GM18858 (cell line): ENCODE measurements around the gene YPEL2.

ENCODE experiments used
- ATAC-seq: cut with Tn5 transposase; IDR thresholded peaks from one replicate; pipeline ENCODE4 v1.9.1; 2021; ENCODE audit not compliant: unreplicated experiment

Gene YPEL2

DNA sequence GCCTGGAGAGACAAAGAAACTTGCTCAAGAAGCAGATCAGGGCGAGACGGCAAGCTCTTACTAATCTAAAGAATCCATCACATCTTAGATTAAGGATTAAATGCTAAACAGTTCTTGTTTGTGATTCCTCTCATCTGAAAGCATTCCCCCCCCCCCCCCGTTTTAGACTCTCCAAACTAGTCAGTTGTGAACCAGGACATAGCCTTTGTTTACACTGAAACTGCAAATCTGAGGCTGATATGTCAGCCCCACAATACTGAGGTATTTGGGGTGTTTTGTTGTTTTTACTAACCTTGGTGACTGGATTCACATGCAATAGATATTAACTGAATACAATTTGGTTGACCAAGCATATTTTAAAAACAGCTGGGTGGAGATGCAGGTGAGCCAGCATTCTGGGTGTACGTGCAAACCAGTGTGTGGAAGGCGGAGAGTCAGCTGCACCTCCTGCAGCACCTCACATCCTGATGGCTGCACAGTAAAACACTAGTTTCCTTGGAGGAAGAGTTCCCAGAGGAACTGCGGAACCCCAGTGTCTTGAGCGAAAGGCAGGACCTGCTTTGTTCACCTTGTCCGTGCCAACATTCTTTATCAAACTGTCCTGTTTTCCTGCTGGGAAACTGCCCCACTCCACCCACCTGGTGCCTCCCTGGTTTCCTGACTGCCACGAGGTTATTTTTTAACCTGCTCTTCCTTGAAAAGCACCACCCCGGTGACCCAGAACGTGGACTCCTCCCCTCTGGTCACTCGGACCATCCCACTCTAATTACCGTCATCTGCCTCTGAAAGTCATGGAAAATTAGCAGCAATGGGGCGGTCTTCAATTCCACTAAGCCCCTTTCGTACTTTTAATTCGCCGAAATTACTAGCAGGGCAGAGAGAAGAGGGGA, 1.2 kb upstream of the YPEL2 start:
- ATAC-seq = no peak

DNA sequence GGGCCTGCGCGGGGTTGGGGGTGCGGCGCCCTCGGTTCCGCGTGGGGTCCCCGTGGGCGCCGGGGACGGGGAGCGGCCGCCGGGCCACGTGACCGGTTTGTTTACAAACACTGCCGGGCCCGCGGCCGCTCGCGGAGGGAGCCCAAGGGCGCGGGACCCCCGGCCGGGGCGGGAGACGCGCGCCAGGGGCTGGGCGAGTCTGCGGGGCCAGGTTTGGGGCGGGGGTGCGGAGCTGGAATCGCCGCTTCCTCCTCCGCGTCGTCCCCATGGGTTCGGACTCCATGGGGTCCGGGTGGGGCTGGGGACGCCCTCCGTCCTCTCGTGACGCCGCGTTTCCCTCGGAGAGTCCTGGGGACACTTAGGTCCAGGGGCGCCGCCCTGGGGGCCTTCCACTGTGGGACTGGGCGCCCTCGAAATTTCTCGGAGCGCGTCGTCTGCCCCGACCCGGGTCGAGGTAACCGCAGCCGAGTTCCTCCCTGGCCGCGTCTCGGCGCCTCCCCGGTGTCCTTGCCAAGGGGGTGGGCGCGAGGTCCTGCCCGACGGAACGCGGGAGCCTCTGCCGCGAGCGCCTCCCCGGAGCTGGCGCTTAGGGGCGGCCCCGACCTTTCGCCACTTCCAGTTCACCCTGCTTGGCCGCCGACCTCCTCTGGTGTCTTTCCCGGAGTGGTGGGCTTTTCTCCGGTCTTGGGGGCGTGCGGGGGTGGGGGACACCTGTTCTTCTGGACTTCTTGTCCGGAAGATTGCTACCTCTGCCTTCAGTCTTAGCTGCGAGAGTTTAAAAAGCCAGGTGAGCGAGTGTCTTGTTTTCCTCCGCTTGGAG, 684 bp downstream of the YPEL2 start:
- ATAC-seq = no peak

DNA sequence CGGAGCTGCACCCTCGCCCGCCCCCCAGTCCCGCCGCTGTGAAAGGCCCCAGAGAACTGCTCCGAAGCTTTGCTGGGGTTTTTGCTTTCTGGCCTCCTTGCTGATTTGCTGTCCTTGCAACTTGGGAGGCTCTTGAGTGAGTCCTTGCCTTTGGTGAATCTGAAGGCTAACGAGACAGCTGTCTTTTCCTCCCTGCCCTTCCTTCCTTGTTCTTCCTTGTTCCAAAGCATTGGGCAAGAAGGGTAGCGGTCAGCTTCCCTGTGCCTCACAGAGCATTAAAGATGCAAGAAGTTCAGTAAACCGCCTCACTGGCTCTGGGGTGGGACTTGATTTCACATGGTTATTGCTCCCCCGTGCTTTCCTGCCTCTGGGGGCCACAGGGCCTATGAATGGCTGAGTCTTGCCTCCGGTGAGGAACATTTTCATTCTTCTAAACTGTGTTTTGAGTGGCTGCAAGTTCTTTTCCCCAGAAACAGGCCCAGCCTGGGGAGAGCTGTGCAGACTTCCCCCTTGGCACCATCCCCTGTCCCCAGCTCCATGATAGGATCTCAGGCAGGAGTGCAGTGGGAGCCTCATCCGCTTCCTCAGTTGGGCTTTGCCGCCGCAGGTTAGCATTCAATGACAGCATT, 1.4 kb downstream of the YPEL2 start:
- no peak for ATAC-seq

DNA sequence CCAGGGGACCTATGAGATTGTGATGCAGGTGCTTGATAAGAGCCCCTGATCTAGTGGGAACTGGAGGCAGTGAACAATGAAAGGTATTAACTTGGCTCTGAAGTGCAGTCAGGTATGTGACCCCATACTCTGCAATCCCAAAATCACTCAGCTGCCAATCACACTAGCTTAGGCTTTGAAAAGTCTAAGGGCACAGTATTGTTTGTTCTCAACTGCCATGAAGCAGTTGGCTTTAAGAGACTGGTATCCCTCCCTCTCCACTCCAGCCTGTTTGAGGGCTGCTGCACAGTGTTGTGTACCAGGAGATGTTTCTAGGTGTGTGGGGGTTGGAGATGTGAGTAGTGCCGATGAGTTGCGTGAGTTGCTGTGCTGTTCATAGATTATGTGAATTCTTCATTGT, 2.4 kb downstream of the YPEL2 start:
- ATAC-seq = no peak

DNA sequence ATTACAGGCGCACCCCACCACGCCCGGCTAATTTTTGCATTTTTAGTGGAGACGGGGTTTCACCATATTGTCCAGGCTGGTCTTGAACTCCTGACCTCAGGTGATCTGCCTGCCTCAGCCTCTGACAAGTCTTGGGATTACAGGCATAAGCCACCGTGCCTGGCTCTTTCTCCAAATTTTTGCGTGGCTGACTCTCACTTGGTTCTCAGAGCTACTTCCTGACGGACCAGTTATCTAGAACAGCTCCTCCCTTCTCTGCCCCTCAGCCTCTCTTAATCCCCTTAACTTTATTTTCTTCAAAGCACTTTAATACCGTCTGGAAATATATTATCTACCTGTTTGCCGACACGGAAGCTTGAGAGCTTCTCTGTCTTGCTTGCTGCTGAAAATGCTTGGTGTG, 4.2 kb downstream of the YPEL2 start:
- ATAC-seq = no peak

DNA sequence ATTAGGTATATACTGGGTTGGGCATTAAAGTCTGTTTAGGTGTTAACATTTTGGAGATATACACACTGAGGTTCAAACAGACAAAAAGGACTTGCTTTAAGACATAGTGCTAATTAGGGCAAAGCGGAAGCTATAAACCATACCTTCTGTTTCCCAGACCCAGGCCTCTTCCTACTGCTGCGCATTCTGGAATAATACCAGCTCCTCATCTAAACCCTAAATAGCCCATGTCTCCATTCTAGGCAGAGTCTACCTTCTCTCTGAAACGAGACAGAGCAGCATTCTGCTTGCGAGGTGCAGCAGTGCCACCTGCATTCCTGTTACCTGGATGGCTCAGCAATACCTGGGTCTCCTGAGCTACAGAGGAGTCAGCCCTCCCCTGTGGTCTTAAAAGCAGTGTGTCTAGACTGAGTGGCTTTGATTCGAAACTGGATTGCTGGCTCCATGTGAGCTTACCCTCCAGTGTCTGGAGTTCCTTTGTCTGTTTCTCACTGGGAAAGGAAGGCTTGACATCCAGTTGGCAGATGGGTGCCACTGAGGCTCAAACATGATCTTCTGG, 6.4 kb downstream of the YPEL2 start:
- no peak for ATAC-seq

DNA sequence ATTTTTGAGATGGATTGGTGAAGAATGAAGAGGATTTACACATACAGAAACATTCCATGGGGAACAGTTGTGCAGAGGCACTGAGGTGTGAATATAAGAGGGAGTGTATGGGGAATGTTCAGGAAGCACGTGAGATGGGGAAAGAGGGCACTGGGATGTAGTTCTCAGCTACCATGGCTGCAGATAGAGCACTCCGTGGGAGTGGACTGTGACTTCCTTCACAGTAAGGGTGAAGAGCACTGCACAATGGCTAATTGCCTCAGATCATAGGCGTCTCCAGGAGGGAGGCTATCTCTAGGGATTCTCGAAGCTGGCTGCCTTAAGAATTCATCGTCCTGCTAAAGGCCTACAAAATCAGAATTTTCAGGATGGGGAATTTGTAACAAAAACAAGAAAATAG, 7.0 kb downstream of the YPEL2 start:
- ATAC-seq = no peak

DNA sequence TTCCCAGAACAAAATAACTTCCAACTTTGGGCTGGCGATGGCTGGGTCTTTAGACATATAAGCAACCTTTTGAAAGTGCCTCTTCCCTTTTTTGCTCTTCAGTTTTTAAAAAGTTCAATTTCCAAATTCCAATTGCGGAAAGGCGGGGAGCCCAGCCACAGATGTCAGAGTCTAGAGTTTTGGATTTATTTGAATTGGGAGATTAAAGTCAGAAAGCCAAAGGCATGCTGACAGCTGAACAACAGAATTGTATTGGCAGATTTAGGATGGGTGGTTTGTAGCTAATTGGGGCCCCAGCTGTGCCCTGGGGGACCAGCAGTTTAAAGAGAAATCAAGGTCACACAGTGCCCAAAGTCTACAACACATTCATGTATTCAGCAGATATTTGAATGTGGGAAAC, 10.5 kb downstream of the YPEL2 start:
- ATAC-seq = no peak

DNA sequence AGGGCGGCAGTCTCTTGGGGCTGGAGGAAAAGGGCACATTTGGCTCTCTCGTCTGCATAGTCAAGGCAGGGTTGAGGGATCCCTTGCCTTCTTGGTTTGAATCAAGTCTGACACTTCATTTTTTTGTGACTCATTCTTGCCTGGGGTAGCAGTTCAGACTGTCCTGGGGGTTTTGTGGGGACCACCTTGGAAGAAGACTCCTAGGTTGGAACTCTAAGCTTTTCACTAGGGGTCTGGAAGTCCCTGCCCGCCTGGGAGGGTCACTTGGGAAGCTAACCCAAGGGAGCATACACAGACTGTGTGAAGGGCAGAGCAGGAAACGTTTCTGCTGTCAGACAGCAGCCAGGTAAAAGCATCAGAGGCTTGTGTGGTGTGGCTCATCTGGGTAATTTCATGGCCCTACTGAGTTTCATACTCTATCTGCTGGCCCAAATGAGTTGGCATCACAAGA, 11.3 kb downstream of the YPEL2 start:
- ATAC-seq = no peak

DNA sequence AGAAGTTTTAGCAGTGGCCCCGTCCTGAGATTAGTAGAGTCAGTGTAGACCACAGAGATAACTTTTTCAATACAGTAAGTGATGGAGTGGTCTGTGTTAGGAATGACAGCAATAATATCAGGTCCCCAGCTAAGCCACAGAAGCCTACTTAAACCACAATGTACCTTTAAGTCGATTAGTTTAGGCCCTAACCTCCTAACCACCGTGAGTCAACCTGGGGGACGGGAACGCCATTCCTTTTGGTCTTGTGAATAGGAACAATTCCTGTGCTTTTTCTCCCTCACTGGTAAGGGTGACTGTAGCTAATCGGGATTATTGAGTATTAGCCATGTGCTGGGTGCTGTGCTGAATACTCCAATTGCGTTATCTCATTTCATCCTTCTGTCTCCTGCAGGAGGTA, 14.0 kb downstream of the YPEL2 start:
- no peak for ATAC-seq

DNA sequence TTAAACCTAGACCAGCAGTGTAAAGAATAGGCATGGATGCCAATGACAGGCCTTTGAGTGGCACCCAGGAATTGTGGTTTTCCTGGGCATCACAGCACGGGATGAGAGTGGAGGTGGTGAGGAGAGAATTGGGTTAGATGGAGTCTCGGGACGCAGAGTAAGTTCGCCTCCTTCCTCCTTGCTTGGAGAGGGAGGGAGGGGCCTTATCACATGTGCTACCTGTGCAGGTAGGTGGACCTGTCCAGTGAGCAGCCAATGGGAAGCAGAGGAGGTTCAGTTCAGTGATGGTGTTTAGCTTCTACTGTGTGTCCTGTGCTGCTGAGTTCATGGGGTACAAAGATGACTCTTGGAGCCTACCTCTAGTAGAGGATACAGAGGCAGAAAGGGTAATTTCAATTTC, 14.9 kb downstream of the YPEL2 start:
- ATAC-seq = no peak

DNA sequence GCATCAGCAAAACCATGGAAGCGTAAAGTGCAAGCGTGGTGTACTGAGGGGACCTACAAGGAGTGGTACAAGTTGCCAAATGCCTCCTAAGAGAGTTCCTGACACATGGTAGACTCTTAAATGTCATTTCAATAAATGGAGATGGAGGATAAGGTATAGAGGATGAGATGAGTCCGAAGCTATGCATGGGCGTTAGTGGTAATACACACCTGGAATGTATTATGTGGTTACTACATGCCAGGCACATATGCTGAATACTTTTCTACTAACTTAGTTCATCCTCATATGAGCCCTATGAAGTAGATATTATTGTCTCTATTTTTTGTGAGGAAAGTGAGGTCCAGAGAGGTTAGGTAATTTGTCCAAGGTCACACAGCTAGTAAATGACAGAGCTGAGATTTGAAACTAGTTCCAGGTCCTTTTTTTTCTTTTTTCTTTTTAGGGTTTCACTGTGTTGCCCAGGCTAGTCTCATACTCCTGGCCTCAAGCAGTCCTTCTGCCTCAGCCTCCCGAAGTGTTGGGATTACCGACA, 15.5 kb downstream of the YPEL2 start:
- no peak for ATAC-seq

DNA sequence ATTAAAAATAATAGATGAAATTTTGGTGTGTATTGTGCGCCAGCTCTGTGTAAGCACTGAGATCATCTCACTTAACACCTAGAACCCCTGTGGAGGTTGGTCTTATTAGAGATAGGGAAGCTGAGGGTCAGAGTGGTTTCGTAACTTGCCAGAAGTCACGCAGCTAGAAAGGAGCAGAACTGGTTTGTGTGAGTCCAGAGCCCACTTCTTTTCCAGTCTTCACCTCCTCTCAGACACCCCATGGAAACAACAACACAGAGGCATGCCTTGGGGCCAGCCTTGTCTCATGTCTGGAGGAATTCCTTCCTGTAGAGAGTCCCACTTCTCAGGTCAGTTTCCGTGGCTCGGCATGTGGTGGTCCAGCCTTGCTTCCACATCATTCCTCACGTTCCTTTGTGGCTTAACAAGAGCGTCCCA, 16.5 kb downstream of the YPEL2 start:
- ATAC-seq = no peak

DNA sequence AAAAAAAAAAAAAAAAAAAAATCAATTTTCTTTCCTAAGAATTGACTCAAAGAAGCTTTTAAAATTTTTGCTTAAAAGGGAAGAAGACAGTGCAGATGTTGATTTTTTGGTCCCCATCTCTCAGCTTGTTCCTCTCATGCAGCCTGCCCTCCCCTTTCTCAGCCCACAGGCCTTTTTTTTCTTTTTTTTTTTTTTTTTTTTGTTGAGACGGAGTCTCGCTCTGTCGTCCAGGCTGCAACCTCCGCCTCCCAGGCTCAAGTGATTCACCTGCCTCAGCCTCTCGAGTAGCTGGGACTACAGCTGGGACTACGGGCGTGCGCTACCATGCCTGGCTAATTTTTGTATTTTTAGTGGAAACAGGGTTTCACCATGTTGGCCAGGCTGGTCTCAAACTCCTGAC, 17.7 kb downstream of the YPEL2 start:
- ATAC-seq = no peak

DNA sequence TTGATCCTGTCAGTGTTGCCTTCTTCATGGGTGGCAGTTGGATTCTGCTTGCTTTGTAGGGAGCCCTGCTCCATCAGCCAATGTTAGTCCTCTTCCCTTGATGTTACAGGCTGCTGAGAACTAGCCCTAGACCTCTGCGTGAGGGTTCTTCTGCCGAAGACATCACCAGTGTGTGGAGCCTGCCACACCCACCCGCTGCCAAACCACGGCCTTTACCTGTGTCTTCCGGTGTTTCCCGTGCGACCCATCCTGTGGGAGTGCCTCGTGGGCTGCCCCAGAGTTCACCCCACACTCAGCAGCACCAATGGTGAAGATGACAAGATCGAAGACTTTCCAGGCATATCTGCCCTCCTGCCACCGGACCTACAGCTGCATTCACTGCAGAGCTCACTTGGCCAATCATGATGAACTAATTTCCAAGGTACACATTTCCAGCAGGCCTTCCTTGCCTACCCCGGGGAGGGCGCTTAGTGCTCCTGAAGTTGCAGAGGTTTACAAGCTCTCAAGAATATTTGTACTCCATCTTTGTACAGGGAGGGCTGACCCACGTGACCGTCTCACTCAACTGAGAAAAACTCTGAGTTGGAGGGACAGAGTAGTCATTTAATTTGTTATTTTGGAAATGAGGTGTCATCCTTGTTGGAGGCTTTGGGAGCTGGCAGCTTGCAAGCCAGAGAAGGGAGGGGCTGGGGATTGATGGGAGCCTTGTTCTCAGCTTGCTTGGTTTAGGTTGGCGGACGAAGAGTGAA, 21.8 kb downstream of the YPEL2 start:
- no peak for ATAC-seq

DNA sequence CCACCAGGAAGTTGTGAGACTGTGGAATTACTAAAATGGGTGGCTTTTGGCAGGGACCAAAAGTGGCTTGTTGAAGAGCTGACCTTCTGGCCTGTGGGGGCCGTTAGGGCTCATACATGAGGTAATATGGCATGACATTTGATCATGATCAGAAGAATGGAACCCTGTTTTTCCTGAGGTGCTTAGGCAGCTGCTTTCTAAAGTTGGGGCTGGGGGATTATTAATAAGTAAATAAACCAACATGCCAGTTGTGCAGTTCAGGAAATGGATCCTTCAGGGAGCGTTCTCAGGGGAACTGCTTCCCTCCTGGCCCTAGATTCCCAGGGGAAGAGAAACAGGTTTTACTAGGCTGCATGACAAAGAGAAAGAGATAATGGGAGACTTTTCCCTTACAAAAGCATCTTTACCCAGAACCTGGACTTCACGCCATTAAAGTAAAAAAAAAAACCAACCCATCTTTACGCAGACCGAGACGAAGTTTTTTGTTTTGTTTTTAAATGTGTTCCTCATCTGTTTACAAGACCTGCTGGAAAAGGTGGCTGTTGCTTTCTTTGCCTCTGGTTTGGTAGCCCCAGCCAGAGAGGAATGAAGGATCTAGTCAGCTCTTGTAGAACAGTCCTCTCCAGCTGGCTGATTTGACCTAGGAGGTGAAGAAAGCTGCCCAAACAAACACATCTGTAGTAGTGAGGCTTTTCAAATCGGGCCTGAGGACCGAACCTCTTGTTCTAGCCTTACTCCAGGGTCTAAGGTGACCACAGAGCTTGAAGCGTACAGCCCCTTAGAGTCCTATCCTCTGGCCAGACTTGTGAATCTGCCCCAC, 22.7 kb downstream of the YPEL2 start:
- no peak for ATAC-seq

DNA sequence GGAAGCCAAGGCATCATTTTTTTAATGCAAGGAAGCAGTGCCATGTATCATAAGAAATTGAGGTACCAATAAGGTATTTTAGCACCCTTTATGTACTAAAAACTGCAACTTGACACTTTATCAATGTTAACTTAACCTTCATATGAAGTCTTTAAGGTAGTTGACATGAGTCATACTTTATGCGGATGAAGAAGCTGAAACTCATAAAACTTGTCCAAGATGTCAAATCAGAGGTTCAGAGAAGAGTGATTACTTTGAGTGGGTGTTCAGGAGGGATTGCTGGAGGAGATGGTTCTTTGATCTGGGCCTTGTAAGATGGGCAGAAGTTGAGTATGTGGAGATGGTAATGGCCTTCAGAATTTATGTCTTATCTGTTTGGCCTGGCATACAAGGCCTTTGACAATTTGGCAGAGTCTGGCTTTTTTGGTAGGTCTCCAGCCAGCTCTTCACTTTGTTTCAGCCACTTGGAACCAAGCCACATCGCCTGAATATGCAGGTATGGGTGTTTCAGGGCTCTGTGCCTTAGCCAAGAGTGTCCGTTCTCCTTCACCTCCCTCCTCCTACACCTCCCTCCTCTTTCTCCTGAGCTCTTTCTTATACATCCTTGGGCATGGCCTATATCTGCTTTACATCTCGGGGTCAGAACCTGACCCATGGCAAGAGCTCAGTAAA, 23.7 kb downstream of the YPEL2 start:
- ATAC-seq = no peak

DNA sequence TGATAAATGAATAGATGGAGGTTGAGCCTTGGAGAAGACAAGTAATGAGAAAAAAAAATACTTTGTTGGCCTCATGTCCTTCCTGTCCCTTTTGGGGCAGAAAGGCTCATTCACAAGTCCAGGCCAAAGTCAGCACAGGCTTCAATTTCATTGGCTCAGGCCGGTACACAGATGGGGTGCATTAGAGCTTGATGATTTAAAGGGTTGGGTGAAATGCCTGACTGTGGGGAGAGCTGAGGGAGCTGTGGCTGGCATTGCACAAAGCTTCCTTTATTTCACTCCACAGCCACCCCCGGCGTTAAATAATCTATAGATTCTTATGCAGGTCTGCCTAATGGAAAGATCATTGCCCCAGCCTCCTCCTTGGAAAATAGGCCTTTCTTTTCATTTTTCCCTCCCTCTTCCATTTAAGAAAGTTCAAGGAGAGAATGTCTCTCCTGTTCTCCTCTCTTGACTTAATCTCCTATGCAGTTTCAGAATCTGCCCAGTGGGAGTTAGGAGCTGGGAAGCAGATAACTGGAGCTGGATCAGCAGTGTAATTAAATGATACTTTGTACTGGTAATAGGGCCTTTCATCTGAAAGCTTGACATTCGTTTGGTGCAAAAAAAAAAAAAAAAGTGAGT, 24.4 kb downstream of the YPEL2 start:
- no peak for ATAC-seq
